ENCODE data around the gene SLC44A2.

Gene SLC44A2

DNA sequence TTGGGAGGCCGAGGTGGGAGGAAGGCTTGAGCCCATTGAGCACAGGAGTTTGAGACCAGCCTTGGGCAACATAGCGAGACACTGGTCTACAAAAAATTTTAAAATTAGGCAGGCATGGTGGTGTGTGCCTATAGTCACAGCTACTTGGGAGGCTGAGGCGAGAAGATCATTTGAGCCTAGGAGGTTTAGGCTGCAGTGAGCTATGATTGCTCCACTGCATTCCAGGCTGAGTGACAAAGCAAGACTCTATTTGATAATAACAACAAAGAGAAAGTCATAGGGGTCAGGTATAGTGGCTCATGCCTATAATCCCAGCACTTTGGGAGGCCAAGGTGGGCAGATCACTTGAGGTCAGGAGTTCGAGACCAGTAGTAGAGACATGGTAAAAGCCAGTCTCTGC, 4.6 kb upstream of the SLC44A2 start:
- Histone ChIP-seq H3K27ac (replicated peaks) (no peak overlapping the region), H3K27me3 (ENCODE audit: insufficient read depth, poor library complexity, severe bottlenecking) (no peaks in the 10 kb centered on the region), H3K4me3 (replicated peaks; ENCODE audit: insufficient read depth, low read length) (no peak overlapping the region)
- TF ChIP-seq, protein P1, sequence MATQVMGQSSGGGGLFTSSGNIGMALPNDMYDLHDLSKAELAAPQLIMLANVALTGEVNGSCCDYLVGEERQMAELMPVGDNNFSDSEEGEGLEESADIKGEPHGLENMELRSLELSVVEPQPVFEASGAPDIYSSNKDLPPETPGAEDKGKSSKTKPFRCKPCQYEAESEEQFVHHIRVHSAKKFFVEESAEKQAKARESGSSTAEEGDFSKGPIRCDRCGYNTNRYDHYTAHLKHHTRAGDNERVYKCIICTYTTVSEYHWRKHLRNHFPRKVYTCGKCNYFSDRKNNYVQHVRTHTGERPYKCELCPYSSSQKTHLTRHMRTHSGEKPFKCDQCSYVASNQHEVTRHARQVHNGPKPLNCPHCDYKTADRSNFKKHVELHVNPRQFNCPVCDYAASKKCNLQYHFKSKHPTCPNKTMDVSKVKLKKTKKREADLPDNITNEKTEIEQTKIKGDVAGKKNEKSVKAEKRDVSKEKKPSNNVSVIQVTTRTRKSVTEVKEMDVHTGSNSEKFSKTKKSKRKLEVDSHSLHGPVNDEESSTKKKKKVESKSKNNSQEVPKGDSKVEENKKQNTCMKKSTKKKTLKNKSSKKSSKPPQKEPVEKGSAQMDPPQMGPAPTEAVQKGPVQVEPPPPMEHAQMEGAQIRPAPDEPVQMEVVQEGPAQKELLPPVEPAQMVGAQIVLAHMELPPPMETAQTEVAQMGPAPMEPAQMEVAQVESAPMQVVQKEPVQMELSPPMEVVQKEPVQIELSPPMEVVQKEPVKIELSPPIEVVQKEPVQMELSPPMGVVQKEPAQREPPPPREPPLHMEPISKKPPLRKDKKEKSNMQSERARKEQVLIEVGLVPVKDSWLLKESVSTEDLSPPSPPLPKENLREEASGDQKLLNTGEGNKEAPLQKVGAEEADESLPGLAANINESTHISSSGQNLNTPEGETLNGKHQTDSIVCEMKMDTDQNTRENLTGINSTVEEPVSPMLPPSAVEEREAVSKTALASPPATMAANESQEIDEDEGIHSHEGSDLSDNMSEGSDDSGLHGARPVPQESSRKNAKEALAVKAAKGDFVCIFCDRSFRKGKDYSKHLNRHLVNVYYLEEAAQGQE (IDR thresholded peaks at IDR 0.05; ENCODE audit: insufficient replicate concordance, low read depth), result no peak
- TF ChIP-seq POLR2AphosphoS5 (IDR thresholded peaks at IDR 0.05; ENCODE audit: low read depth) (no peak), GABPA (IDR thresholded peaks at IDR 0.05; ENCODE audit: low read depth) (no peak), SPI1 (IDR thresholded peaks at IDR 0.05; ENCODE audit: borderline replicate concordance, low read depth) (no peak), CTCF (IDR thresholded peaks at IDR 0.05; ENCODE audit: insufficient read depth, low read length) (no peak)
- DNase-seq (ENCODE audit: low read depth in 1 of 2, low spot score in 1 of 2), result no peak

GRCh38 chr19:10621966-10622365, 3.4 kb upstream of the SLC44A2 start:
- no peak for DNase-seq (ENCODE audit: low read depth in 1 of 2, low spot score in 1 of 2)
- Histone ChIP-seq H3K27ac (replicated peaks) (no peak overlapping the region), H3K27me3 (ENCODE audit: insufficient read depth, poor library complexity, severe bottlenecking) (no peaks in the 10 kb centered on the region), H3K4me3 (replicated peaks; ENCODE audit: insufficient read depth, low read length) (no peak overlapping the region)
- TF ChIP-seq SPI1 (IDR thresholded peaks at IDR 0.05; ENCODE audit: borderline replicate concordance, low read depth), result no peak

- Histone ChIP-seq H3K27ac (replicated peaks) (no peak overlapping the region), H3K4me3 (replicated peaks; ENCODE audit: insufficient read depth, low read length) (no peak overlapping the region), H3K27me3 (ENCODE audit: insufficient read depth, poor library complexity, severe bottlenecking) (no peaks in the 10 kb centered on the region)
- TF ChIP-seq POLR2AphosphoS5 (IDR thresholded peaks at IDR 0.05; ENCODE audit: low read depth) (no peak), SPI1 (IDR thresholded peaks at IDR 0.05; ENCODE audit: borderline replicate concordance, low read depth) (no peak), CTCF (IDR thresholded peaks at IDR 0.05; ENCODE audit: insufficient read depth, low read length) (no peak), GABPA (IDR thresholded peaks at IDR 0.05; ENCODE audit: low read depth) (no peak)
- TF ChIP-seq, protein P1 (IDR thresholded peaks at IDR 0.05; ENCODE audit: insufficient replicate concordance, low read depth), result no peak
- no peak for DNase-seq (ENCODE audit: low read depth in 1 of 2, low spot score in 1 of 2)
These were observed 768 bp upstream of the SLC44A2 start for GRCh38 chr19:10624585-10624984.

DNA sequence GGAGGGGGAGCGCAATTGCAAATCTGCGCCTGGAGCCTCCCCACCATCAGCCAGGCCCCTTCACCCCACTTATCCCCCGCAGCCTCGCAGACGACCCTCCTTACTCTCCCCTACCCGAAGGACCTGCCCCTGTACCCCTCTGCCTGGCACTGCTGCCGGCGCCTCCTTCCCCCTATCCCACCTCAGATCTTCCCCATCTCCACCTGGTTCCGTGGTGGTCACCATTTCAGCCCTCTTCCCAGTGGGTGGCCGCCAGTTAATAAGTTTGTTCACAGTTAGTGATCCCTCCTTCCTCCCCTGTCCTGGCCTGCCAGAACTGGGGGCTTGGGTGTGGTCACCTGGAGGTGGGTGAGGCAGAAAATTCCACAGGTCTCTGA, 397 bp downstream of the SLC44A2 start:
- no peak overlapping the region for H3K4me3 ChIP-seq (replicated peaks; ENCODE audit: insufficient read depth, low read length)
- TF ChIP-seq CTCF (IDR thresholded peaks at IDR 0.05; ENCODE audit: insufficient read depth, low read length) (no peak), GABPA (IDR thresholded peaks at IDR 0.05; ENCODE audit: low read depth) (no peak), SPI1 (IDR thresholded peaks at IDR 0.05; ENCODE audit: borderline replicate concordance, low read depth) (no peak), POLR2AphosphoS5 (IDR thresholded peaks at IDR 0.05; ENCODE audit: low read depth) (no peak)
- TF ChIP-seq, protein P1 (IDR thresholded peaks at IDR 0.05; ENCODE audit: insufficient replicate concordance, low read depth), result no peak
- no peaks in the 10 kb centered on the region for H3K27me3 ChIP-seq (ENCODE audit: insufficient read depth, poor library complexity, severe bottlenecking)
- no peak overlapping the region for H3K27ac ChIP-seq (replicated peaks)
- no peak for DNase-seq (ENCODE audit: low read depth in 1 of 2, low spot score in 1 of 2)

Measured in HL-60 (cell line).